Posterior cingulate gyrus (tissue), 11 donors: ENCODE results near the gene PDS5B.

Experiments used
- DNase-seq, 10 donors: peaks; one replicate each; pipeline versions ENCODE4 v3.0.0 to v3.0.0-alpha.2; 2020 to 2021; ENCODE audit warnings: mixed read lengths in 3 of 10
- intact Hi-C: fragments of 100-400 bp; cut with DNase I; formaldehyde crosslinking; loops from one replicate; pipeline ENCODE4 v1.15.1; 2023

PDS5B gene

DNA sequence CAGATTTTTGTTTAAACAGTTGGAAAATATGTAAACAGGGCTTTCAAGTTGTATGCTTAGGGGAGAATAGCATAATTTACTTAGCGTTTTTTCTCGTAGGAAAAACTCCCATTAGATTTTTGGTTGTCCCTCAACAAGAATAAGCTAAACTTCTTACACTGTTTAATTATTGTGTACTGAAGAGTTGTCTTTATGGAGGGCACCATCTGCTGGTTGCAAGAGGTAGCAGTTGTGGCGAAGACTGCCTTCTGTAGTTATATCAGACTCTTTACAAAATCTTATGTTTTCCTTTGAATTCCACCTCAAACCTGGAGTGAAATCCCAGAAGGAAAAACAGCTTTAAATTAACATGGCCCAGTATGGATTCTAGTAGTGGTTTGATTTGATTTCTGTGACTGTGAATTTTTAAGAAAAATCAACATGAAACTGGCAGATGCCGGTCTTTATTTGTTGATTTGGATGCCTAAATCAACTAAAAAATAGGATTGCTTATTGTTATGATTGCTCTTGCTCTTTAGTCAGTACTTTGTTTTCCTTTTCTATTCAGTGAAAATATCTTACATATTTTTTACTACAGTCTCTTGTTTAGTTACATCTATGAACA lies 53.4 kb downstream of the PDS5B start:
- peak in 6 of 10 donors; percentile 32 to 90 (median 58) for DNase-seq
- intact Hi-C loops = loop anchor here (1.0 to 10.0 kb wide), 2 partner anchors 52 to 655 kb away; no protein-coding TSS in a partner anchor

DNA sequence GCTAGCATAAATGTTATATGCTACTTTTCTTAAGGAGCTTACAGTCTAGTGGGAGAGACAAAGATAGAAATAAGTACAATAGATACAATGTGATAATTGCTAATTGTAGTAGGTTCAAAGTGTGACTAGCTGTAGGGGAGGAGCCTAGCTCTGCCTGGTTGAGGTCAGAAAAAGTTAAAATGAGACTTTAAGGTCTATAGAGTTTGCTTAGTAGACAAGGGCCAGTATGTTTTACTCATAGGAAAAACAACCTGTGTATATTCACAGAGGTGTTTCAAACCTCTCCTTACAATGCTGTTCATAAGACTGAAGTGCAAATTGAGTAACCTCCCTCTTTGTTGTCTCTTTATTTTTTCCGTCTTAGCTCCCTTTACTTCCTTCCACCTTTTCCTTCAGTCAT lies 56.1 kb downstream of the PDS5B start:
- intact Hi-C loops = no loop called here

DNA sequence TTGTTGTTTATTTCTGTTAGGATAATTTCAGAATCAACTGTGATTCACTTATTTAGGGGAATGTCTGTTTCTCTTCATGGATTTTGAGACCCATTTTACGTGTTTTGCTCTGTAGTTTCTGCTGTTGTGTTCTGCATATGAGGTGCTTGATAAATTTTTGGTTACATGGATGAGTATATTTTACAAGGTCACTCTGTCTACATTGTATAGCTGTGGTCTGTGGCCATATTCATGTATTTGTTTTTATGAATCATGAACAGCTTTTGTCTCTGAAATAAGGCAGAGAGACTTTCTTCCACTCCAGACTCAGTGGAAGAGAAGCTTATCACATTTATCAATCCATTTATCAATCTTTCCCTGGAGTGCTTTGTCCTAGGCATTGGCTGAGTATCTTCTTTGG lies 56.6 kb downstream of the PDS5B start:
- intact Hi-C loops = no loop called here
- no peak for DNase-seq

More for the DNA sequence above, 56.1 kb downstream of the PDS5B start:
- no peak for DNase-seq

DNA sequence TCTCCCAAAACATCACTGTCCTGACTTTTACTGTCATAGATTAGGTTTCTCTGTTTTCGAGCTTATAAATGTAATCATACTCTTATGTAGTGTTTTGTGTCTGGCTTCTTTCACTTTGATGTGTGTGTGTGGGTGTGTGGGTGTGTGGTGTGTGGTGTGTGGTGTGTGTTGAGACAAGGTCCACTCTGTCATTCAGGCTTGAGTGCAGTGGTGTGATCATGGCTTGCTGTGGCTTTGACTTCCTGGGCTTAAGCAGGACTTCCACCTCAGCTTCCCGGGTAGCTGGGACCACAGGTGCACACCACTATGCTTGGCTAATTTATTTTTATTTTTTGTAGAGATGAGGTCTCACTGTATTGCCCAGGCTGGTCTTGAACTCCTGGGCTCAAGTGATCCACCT lies 59.6 kb downstream of the PDS5B start:
- DNase-seq = no peak
- intact Hi-C loops = no loop called here

DNA sequence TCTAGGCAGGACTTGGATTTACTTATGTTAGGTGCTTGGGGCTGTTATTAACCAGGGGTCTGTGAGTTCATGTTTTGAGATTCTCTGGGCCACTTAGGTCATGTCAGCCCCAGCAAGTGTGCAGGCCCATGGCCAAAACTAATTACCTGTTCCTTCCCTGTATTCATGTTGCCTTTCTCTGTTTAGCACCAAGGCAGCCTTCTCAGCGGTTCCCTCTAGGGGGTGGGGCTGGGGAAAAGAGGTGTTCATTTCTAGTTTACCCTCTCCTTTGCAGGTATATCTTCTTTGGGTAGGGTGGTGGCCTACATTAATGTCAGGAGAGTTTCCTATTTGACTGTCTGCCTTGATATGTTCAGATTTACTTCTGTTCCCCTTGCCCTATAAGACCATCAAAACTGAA lies 61.7 kb downstream of the PDS5B start:
- no peak for DNase-seq
- intact Hi-C loops = no loop called here

DNA sequence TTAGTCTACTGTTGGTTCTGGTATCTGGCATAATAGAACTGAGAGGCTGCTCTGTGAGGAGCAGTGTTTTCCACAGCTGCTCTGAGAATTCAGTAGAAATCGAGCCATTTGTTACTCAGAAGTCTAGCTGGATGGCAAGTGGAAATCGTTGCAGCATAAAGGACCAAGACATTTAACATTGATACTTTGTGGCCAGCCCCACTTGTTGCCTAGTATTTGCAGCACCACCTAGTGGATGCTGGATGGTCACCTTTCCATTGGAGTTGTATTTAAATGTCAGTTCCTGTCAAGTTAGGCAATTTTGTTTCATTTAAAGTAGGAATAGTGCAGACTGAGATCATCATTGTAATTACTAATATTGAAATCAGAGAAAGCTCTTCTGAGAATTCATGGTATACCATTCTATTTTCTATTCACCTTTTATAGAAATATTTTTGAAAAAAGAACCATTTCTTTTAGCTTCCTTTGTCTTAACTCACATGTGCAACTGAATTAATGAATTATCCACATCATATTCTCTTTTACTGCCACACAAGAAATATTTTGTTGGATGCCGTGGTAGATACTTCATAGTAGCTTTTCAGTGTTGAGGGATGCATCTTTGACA lies 64.6 kb downstream of the PDS5B start:
- peak in 4 of 10 donors; percentile 19 to 59 (median 40) for DNase-seq
- intact Hi-C loops = loop anchor here (2.0 kb wide), 1 partner anchor 64 kb away; the partner anchor contains the start of gene PDS5B

DNA sequence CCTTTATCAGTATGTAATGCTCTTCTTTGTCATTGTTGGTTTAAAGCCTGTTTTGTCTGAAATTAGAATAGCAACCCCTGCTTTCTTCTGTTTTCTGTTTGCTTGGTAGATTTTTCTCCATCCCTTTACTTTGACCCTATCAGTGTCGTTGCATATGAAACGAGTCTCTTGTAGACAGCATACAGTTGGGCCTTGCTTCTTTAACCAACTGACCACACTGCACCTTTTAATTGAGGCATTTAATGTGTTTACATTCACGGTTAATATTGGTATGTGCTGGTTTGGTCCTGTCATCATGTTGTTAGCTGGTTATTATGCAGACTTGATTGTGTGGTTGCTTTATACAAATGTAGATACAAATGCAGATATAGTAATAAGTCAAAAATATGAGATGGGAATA lies 71.1 kb downstream of the PDS5B start:
- intact Hi-C loops = no loop called here
- DNase-seq = no peak

DNA sequence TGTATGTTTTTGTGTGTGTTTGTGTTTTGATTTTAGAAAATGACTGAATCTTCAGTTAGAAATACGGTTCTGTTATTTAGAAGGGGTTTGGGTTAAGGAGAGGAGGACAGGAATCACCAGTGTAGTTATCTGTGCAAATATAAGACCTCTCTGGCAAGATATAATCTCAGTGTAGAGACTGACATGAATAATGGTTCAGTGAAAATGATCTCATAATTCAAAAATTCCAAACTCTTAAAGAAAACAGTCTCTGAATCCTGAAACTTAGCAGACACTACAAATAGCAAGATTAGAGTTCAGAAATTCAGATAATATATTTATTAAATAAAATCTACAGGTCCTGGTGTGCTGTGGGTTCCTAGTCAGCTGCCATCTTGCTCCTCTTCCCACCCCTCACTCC lies 73.5 kb downstream of the PDS5B start:
- no peak for DNase-seq
- intact Hi-C loops = no loop called here

DNA sequence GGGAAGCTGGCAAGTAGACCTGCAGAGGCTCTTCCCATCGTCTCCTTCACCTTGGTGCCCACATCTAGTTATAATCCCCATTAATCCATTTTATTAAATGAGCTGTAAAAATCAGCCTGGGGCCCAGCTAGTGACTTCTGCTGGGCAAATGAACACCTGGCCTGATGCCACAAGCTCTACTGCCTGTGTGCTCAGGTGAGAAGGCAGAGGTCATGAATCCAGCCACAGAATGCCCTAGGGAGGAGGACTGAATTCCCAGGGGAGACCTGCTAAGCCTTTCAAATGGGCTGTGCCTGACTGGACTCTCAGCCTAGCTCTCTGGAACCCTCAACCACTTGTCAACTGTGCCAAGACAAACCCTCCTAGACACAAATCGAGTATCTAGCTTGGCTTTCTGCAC lies 74.0 kb downstream of the PDS5B start:
- DNase-seq = no peak
- intact Hi-C loops = no loop called here

DNA sequence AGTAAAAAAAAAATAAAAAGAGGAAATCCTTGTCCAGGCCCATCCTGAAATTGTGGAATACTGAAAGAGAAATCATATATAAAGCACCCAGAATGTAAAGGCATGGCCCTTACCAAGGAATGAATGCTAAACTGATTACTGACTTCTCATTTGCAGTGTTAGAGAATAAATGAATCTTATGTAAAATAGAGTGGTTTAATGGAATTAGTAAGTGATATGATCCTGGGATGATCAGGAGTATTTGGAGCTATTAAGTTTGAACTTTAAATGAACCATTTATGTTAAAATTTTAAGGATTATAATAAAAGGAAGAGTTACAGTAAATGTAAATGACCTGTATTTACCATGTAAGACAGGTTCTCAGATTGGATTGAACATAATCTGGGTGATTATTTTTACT lies 75.4 kb downstream of the PDS5B start:
- no peak for DNase-seq
- intact Hi-C loops = no loop called here

DNA sequence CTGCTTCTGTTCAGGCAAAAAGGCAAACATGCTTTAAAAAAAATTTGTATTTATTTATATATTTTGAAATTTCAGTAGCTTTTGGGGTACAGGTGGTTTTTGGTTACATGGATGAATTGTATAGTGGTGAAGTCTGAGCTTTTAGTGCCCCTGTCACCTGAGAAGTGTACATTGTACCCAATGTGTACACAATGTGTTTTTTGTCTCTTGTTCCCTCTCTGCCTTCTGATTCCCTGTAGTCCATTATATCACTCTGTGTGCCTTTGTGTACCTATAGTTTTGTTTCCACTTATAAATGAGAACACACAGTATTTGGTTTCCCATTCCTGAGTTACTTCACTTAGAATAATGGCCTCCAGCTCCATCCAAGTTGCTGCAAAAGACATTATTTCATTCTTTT lies 77.4 kb downstream of the PDS5B start:
- DNase-seq = no peak
- intact Hi-C loops = no loop called here

DNA sequence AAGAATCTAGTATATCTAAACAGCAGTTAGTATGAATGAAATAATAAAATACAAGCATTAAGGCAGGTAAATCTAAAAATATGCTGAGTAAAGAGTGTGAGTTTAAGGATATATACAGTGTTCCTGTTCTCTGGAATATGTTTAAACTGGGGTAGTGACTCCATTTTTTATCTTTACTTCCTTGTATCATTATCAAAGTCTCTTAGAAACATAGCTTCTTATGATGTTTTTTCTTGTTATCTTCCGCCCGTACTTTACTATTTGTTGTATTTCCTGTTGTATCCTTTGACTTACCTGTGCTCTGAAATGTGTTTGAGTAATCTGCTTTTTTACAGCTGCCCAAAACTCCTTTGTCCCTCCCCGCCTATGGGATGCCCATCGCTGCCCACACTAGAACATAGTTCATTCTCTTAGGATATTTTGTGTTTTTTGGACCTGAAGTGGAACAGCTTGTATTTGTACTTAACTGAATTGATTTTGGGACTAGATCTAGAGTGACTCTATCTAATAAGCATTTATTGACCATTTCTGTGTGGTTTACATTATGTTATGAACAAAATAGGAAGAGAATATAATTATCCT lies 80.8 kb downstream of the PDS5B start:
- no peak for DNase-seq
- intact Hi-C loops = no loop called here

DNA sequence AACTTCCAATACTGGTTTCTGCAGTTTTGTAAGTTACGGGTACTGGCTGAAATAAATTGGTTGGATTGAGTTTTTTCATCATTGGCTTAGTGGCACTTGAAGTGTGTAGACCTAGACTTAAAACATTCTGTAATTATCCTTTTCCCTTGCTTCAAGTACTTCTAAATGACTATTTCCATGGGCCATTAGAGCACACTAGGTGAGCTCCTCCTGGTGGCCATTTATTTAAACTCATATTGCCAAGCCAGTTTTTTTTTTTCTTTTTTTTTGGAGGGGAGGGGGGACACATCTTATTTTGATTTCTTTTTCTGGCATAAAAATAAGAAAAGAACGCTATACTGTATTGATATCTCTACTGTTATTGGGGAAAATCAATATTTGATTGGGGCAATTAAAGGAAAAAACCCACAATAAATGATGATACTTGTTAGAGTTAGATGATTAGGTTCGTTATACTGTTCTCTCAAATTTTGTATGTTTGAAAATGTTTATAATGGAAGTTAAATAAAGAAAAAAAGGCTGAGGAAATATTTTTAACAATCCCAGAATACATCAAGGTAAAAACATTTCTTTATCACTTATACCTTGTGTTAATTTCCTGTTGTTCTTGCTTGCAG lies 82.9 kb downstream of the PDS5B start:
- intact Hi-C loops = no loop called here
- no peak for DNase-seq

DNA sequence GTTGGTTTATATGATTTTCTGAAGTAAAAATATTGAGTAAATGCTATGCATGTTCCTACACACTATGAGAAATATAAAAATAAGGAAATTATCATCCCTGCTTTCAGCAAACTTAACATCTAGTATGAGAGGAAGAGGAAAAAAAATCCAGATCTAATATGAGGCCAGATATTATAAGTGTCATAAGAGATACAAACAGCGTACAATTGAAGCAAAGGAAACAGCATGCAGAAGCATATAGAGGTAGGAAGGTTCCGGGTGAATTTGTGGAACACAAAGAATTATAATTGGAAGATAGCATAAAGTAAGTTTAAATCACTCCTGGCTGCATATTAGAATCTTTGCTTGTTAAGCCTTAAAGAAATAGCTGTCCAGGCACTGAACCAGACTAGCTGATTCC lies 88.3 kb downstream of the PDS5B start:
- no peak for DNase-seq
- intact Hi-C loops = no loop called here

DNA sequence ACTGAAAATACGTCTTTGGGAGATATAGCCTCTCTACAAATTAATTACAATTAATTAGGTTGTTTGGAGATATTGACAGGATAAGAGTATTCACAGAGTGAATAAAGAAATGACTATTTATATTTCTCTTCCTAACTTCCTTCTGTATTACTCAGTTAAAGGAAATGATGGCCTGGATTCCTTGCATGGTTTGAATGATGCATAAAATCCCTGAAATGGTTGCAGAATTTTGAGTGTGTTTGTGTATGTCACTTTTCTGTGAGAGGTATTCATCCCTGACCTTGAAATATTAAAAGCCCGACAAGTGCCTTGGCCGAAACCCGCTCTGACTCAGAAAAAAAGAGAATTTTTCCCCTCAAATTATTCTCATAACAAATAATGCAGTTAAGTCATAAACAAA lies 90.0 kb downstream of the PDS5B start:
- no peak for DNase-seq
- intact Hi-C loops = no loop called here

DNA sequence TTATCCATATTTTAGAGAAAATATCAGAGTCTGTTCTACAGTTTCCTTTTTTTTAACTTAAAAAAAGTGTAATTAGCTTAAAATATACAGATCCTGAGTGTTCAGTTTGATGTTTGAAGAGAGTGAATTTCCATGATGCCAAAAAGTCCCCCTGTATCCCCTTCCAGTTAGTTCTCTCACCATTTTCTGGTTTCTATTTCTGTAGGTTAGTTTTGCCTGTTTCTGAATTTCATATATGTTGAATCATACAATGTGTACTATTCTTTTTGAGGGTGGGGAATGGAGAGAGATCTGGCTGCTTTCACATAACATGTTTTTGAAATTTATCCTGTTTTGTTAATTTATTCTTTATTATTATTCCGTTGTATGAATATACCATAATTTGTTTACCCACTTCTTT lies 95.9 kb downstream of the PDS5B start:
- intact Hi-C loops = no loop called here
- no peak for DNase-seq

DNA sequence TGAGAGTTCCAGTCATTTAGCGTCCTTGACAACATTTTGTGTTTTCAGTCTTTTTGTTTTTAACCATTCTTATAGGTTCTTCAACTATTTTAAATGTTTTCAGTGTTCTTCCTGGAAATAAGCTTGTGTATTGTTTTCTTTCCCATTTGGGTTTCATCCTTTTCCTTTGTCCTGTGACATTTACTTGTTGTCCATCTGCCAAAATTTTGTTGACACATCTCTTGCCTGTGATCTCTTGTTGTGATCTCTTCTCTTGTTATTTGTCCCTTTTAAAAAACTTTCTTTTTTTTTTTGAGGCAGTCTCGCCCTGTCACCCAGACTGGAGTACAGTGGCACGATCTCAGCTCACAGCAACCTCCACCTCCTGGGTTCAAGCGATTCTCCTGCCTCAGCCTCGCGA lies 96.5 kb downstream of the PDS5B start:
- intact Hi-C loops = no loop called here
- DNase-seq = no peak

DNA sequence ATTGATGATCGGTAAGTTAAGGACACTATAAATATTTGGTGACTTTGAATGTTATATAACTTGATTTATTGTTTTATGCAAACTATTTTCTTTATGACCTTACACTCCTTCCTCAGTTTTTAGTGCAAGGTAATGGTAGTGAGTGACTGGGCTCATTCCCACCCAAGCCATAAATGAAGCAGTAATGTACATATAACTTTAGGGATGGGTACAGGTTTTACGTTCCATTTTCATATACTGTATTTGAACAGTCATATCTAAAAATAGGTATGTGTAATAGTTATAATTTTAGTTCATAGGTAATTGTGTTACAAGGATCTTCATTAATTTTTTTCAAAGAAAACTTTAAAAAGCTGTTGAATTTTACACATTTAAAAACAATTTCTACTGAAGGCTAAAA lies 101.0 kb downstream of the PDS5B start:
- intact Hi-C loops = no loop called here

DNA sequence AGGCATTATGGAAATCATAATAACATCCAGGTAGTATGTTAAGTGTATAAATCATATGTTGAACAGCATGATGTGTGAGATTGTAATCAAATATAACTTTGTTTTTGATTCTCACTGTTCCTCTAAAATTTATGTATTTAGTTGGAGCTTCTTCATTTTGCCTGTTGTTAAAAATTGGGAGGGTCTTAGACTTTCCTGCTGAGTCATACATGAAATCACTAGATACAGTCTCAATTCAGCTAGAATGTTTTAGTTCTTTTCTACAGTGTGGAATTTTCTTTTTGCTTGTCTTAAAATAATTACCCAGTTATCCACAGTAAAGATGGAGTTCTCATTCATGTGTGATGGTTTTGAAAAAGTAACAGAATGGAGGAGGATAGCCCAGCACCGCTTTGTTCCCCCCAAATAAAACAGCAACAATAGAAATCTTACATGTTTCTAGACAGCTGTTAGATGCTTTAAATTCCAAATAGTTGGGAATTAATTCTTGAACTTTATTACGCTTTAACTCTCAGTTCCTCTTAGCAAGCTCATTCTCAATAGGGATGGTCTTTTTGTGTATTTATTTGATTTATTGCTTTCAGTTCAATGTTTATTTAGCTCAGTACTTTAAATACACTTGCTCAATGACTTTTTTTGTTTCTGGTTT lies 109.5 kb downstream of the PDS5B start:
- intact Hi-C loops = no loop called here
- DNase-seq = no peak

More for the DNA sequence above, 101.0 kb downstream of the PDS5B start:
- DNase-seq = no peak

DNA sequence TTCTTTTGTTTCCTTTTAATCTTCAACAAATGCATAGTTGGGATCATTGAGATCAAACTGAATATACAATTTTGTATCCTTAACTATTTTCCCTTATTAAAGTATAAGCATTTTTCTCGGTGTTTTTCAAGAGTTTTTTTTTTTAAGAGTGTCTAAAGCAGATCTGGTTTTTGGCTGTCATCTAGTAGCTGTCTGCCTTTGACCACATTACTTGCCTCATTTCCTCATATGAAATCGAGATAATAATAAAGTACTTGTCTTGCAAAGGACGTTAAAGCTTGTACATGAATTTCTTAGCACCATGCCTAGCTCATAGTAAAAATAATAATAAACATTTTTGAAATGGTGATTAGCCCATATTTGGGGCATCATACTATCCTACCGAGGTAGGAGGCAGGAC lies 121.2 kb downstream of the PDS5B start:
- DNase-seq = no peak
- intact Hi-C loops = no loop called here

DNA sequence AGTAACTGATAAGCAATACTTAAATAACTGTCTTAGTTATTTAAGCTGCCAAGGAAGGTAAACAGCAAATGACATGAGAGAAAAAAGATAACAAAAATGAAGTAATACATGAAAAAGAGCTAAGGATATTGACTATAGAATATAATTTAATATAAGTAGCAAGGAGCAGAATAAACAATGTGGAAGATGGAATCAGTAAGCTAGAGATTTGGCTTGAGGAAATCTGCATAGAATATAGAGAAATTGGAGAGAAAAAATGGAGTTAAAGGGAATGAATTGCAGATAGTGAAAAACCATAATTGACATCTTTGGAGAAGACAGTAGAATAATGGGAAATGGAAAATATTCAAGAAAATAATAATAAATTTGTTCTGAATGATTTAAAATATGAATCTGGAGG lies 127.1 kb downstream of the PDS5B start:
- intact Hi-C loops = no loop called here
- no peak for DNase-seq
